Measurements from ENCODE around the gene SQOR.

The SQOR gene

GRCh38 chr15:45634432-45635190 is at the start of gene SQOR:
Gene SQOR (plus strand): TSS chr15:45635029. CDS start chr15:45658924, 23,895 bp downstream.
- ATAC-seq, result peak; percentile 57 to 61

GRCh38 chr15:45585069-45585791 is 49.6 kb upstream of the SQOR start:
- ATAC-seq, result no peak

- ATAC-seq, result no peak
Observed at GRCh38 chr15:45586125-45586524, 48.7 kb upstream of the SQOR start.

DNA sequence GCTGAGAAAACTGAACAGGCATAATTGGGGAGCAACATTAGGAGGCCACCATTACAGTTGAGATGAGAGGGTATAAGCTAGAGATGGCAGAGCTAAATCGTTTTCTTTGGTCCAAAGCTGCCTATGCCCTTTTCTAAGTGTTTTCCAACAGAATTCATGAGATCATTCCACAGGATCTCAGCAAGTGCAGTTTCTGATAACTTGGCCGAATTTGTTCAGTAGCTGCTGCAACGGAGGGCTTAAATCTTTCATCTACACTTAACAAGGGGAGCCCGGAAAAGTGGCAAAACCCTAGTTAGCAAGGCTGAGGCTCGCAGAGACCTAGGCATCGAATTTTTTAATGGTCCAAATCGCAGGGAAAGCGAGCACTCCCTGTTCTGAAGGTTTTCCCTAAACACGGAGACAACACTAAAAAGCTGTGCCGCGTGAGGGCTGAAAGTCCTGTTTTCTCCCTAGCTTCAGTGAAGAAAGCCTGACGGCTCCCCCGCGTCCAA is 48.2 kb upstream of the SQOR start:
- peak in 1 of 2 donors; percentile 1 for ATAC-seq

GRCh38 chr15:45587095-45587862 is 47.5 kb upstream of the SQOR start, which contains the start of gene BLOC1S6:
Gene BLOC1S6 (plus strand): TSS chr15:45587379. CDS start chr15:45587444, 65 bp downstream.
- ATAC-seq, result peak; percentile 81 to 82

GRCh38 chr15:45587863-45588170 is 47.0 kb upstream of the SQOR start:
- ATAC-seq, result no peak

- ATAC-seq, result no peak
Observed at GRCh38 chr15:45588219-45588875, 46.5 kb upstream of the SQOR start.

- ATAC-seq, result no peak
Observed at GRCh38 chr15:45589256-45589655, 45.6 kb upstream of the SQOR start.

GRCh38 chr15:45594319-45594718 is 40.5 kb upstream of the SQOR start:
- ATAC-seq, result no peak

DNA sequence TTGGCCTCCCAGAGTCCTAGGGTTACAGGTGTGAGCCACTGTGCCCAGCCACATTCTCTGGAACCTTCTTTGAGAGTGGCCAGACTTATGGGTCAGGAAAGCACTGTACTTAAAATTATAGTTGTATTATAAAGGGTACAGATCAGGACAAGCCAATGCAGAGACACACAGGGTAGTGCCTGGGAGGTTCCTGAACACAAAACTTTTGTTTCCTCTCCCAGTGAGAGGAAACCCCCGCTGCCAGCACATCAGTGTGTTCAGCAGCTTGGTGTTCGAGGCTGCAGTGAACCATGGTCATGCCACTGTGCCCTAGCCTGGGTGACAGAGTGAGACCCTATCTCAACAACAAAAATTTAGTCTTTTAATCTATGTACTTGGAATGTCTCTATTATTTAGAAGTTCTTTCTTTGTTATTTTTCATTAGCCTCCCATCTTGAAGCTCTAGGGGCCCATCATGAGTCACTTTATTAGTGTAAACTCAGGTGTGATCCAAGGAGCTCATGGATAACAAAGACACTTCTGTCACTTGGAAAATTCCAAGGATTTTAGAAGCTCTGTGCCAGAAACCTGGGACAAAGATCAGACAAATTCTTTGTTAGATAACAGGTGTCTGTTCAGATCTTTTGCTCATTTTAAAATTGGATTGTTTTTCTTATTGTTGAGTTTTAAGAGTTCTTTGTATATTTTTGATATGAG is 39.8 kb upstream of the SQOR start:
- ATAC-seq, result no peak

GRCh38 chr15:45603881-45604280 is 30.9 kb upstream of the SQOR start:
- ATAC-seq, result no peak

DNA sequence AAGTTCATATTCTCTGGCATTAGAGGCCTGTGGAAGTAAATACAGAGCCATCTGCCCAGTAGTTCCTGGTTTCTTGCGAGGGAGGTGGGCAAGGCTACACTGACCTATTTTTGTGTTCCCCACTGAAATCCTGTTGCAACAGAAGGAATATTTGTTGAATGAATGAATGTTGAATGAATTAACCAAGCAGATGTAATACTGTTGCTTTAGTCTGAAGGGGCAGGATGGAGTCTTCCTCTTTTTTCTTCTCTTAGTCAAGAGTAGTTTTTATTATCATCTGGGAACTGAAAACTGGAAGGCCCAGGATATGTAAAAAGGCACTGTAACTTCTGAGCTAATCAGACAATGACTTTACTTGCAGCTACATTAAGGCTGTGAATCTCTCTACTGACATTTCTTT is 30.5 kb upstream of the SQOR start:
- no peak for ATAC-seq

DNA sequence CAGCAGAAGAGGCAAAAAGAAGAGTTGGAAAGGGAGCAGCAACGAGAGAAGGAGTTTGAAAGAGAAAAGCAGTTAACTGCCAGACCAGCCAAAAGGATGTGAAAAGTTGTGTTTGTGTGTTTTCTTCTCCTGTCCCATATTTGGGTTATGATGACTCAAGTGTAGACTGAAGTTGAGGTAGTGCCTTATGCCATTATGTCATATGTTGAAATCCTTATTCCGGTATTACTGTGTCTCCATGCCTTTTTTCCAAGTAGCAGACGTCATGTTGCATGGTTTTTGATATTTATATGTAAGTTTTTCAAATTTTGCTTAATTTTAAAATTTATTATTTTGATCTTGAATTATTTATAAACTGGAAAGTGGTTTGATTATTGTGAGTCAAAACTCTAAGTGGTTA is 28.4 kb upstream of the SQOR start:
- no peak for ATAC-seq

GRCh38 chr15:45606841-45607240 is 28.0 kb upstream of the SQOR start:
- no peak for ATAC-seq

DNA sequence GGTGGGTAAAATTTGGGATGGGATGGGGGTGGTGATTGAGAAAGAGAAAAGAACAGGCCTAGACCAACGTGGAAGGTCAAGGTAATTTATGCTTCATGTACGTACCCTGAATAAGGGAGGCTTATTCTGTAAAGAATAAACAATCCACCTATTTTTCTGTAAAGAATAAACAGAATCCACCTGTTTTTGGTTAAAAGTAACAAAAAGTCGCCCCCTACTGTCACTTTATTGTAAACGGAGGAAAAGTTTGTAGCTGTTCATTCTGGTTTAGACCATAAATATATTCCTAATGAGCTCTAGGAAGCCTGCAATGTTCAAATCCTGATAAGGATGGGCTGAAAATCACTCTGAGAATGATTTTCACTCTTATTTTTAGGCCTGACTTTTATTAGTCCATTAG is 23.5 kb upstream of the SQOR start:
- ATAC-seq, result no peak

GRCh38 chr15:45612790-45613415 is 21.9 kb upstream of the SQOR start:
- no peak for ATAC-seq

GRCh38 chr15:45616901-45617323 is 17.9 kb upstream of the SQOR start:
- ATAC-seq, result no peak

DNA sequence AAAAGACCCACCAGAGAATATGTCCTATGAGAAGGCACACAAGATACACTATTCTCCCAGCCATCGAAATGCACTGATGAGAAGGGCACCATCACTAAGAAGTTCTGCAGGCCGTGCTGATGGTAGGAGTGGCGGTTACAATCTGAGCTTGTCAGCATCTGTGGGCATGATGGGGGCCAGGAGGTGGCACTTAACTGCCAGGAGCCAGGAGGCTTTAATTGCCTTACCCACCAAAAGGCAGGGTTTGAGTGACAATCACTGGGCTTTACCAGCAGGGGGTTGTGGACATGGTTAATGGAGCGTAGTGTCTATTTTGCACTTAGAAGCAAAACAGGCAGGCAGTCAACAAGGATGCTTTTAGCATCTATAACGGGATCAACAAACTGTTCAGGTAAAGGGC is 16.0 kb upstream of the SQOR start:
- no peak for ATAC-seq

- ATAC-seq, result no peak
Observed at GRCh38 chr15:45628136-45628535, 6.7 kb upstream of the SQOR start.

DNA sequence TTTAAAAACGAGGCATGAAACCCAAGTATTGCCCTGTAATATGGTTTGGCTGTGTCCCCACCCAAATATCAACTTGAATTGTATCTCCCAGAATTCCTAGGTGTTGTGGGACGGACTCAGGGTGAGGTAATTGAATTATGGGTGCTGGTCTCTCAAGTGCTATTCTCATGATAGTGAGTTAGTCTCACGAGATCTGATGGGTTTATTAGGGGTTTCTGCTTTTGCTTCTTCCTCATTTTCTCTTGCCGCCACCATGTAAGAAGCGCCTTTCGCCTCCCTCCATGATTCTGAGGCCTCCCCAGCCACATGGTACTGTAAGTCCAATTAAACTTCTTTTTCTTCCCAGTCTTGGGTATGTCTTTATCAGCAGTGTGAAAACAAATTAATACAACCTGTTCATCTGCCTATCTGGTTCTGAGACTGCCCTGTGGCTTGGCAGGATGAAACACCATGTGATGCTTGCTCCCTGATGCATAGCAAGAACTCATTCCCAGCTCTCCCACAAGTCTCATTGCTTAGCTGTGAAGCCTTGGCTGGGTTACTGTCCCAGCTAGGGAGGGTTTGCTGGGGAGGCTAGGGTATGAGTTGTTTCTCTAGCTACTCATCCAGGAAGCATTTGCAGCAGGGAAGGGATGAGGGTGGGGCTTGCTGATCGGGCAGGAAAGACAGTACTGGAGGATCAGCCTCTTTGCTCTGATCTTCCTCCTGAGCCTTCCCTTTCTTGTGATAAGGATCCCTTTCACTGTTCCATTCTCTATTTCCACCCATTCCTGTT is 3.7 kb upstream of the SQOR start:
- ATAC-seq, result no peak

DNA sequence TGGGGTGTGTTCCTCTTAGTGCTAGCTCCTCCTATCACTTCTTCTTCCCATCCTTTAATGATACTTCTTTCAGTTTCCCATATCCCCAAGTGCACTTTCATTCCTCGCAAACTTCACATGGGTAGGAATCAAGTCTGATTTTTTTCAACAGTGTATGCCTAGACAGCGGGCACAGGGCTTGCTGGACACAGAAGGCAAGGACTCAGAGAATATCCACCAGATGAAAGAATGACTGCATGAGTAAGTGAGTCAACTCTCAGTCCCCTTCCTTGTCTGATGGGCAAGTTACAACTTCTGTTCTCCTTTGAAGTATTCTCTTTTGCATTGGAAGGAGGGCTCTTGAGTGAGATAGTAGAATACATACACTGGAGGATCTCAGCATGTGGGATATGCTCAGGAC is 3.1 kb upstream of the SQOR start:
- ATAC-seq, result no peak
